ENCODE data around the gene LCA5. TPM values are rescaled to one million over a fixed set of nuclear protein-coding genes. Genes with fewer than 3 reads are reported as not detected.

Gene LCA5
- total and polyA plus RNA-seq, 12 donors = 0.94 to 2.7 (median 2.1) TPM

- peaks cover 0 to 14% (median 9%) of the 10 kb centered on the region in 9 donors for H3K4me1 ChIP-seq
- no peaks in the 10 kb centered on the region for H3K27me3 ChIP-seq
- H3K36me3 ChIP-seq = no peaks in the 10 kb centered on the region
- intact Hi-C loops (cut with DNase I) = loop anchor here in 2 of 10 donors (5.0 to 10.0 kb wide), 2 partner anchors 148 to 246 kb away; no protein-coding TSS in a partner anchor
- no peak overlapping the region for H3K27ac ChIP-seq
- no peak overlapping the region for H3K4me3 ChIP-seq
- TF ChIP-seq CTCF (IDR thresholded peaks at IDR 0.05) = no peak
- H3K9me3 ChIP-seq = no peaks in the 10 kb centered on the region
- 91 to 93% methylated on average over 2 of the region's 2 CpGs for WGBS, 2 donors
- DNase-seq (no peak), ATAC-seq (no peak)
Observed at GRCh38 chr6:79568996-79569395, 31.8 kb upstream of the LCA5 start.

GRCh38 chr6:79564636-79565035 is 27.4 kb upstream of the LCA5 start:
- Histone ChIP-seq H3K4me1 (no peaks in the 10 kb centered on the region), H3K27ac (no peak overlapping the region), H3K9me3 (no peaks in the 10 kb centered on the region), H3K27me3 (no peaks in the 10 kb centered on the region), H3K4me3 (no peak overlapping the region), H3K36me3 (no peaks in the 10 kb centered on the region)
- no peak for DNase-seq
- TF ChIP-seq CTCF (IDR thresholded peaks at IDR 0.05) = no peak
- WGBS, 2 donors = 63 to 73% methylated on average over 2 of the region's 2 CpGs
- intact Hi-C loops (cut with DNase I) = loop anchor here in 2 of 10 donors (5.0 to 10.0 kb wide), 2 partner anchors 153 to 250 kb away; no protein-coding TSS in a partner anchor
- ATAC-seq = no peak

GRCh38 chr6:79559706-79560105 is 22.5 kb upstream of the LCA5 start:
- Histone ChIP-seq H3K36me3 (no peaks in the 10 kb centered on the region), H3K4me1 (no peaks in the 10 kb centered on the region), H3K4me3 (no peak overlapping the region), H3K9me3 (no peaks in the 10 kb centered on the region), H3K27me3 (no peaks in the 10 kb centered on the region), H3K27ac (no peak overlapping the region)
- TF ChIP-seq CTCF (IDR thresholded peaks at IDR 0.05) = no peak
- ATAC-seq = no peak
- intact Hi-C loops (cut with DNase I) = loop anchor here in 1 of 10 donors (10.0 kb wide), 1 partner anchor 255 kb away; no protein-coding TSS in a partner anchor
- 93 to 95% methylated on average over 2 of the region's 2 CpGs for WGBS, 2 donors
- no peak for DNase-seq

GRCh38 chr6:79557673-79558467 is 20.6 kb upstream of the LCA5 start:
- intact Hi-C loops (cut with DNase I) = no loop called here
- no peak overlapping the region for H3K27ac ChIP-seq
- no peaks in the 10 kb centered on the region for H3K9me3 ChIP-seq
- no peaks in the 10 kb centered on the region for H3K27me3 ChIP-seq
- H3K36me3 ChIP-seq = no peaks in the 10 kb centered on the region
- H3K4me3 ChIP-seq = no peak overlapping the region
- H3K4me1 ChIP-seq = no peaks in the 10 kb centered on the region
- 90 to 91% methylated on average over 2 of the region's 2 CpGs for WGBS, 2 donors
- ATAC-seq (no peak), DNase-seq (no peak)
- TF ChIP-seq CTCF (IDR thresholded peaks at IDR 0.05) = no peak

Measured in heart right ventricle (tissue), 16 donors.